Tibial nerve (tissue), 4 donors: ENCODE data around the gene TAF11L14. TPM values are rescaled to one million over a fixed set of nuclear protein-coding genes. Genes with fewer than 3 reads are reported as not detected.

ENCODE experiments used
- DNase-seq, 2 donors: peaks; one replicate each; pipeline ENCODE4 v3.0.0-alpha.2; 2019; ENCODE audit warnings: low spot score in 2 of 2
- H3K27ac ChIP-seq, 4 donors: fragments of 200-600 bp; sonication (generic) in 3 of 4; one replicate each; pipeline ENCODE4 v1.5.1; 2017 to 2019; ENCODE audit warnings: mild to moderate bottlenecking in 1 of 4
- H3K27me3 ChIP-seq, 2 donors: fragments of 200-600 bp; sonication (generic) in 1 of 2; one replicate each; pipeline versions ENCODE4 v1.5.1 to v1.6.0; 2017 to 2019
- H3K36me3 ChIP-seq, 3 donors: fragments of 200-600 bp; sonication (generic); one replicate each; pipeline ENCODE4 v1.5.1; 2018 to 2019
- H3K4me1 ChIP-seq, 4 donors: fragments of 200-600 bp; sonication (generic) in 3 of 4; one replicate each; pipeline ENCODE4 v1.5.1; 2017 to 2019
- H3K4me3 ChIP-seq, 4 donors: fragments of 200-600 bp; sonication (generic) in 3 of 4; one replicate each; pipeline ENCODE4 v1.5.1; 2017 to 2019; ENCODE audit warnings: mild to moderate bottlenecking in 1 of 4, moderate library complexity in 1 of 4
- H3K9me3 ChIP-seq, 4 donors: fragments of 200-600 bp; sonication (generic) in 3 of 4; one replicate each; pipeline ENCODE4 v1.5.1; 2017 to 2019
- EP300 ChIP-seq, 2 donors: sonication (generic); formaldehyde crosslinking; IDR thresholded peaks; one replicate each; pipeline ENCODE4 v1.6.1; 2017; ENCODE audit warnings: antibody characterized with exemption in 2 of 2, mild to moderate bottlenecking in 1 of 2
- POLR2A ChIP-seq, 2 donors: fragments of 450-650 bp; IDR thresholded peaks; one replicate each; pipeline ENCODE4 v1.6.1; 2017; ENCODE audit warnings: antibody characterized with exemption in 2 of 2, mild to moderate bottlenecking in 2 of 2, moderate library complexity in 2 of 2
- WGBS, 2 donors: methylation state at CpG; one replicate each; pipeline ENCODE4 v1.1.5; 2018; 5-methylcytosine and 5-hydroxymethylcytosine counted together
- small RNA-seq: library from RNA; depleted of rRNA; stranded (forward); fragments of <200 nt; gene quantifications from one replicate; pipeline ENCODE3, GENCODE V24; 2016
- total RNA-seq, 4 donors: library from RNA; depleted of rRNA; stranded (reverse); fragments of >200 nt; gene quantifications; one replicate each; pipeline ENCODE4 v1.1.0, GENCODE V29; 2016
- TF ChIP-seq, protein P1 (sequence below), 5 experiments: fragments of 200-600 bp in 3 of 5; fragments of 450-650 bp in 2 of 5; sonication (generic) in 3 of 5; IDR thresholded peaks; one replicate each; pipeline ENCODE4 v1.5.1; 2016 to 2019; ENCODE audit warnings: antibody characterized with exemption in 5 of 5, mild to moderate bottlenecking in 3 of 5, moderate library complexity in 2 of 5

TAF11L14 gene
- total RNA-seq, 4 donors from 2014 or later, result not detected

DNA sequence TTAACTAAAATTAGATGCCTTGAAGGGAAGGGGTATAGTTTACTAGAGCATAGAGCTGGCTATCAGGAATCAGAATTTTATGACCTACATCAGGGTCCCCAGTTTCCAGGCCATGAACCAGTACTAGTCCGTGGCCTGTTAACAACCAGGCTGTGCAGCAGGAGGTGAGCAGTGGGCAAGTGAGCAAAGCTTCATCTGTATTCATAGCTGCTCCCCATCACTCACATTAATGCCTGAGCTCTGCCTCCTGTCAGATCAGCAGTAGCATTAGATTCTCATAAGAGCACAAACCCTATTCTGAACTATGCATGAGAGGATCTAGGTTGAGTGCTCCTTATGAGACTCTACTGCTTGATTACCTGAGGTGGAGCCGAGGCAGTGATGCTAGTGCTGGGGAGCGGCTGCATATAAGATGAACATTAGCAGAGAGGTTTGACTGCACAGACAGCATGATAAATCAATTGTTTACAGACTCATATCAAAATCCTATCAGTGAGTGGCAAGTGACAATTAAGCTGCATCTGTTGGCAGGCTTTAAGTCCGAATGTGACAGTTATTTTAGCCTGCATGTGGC is 44.6 kb downstream of the TAF11L14 start:
- Histone ChIP-seq H3K27me3 (no peaks in the 10 kb centered on the region), H3K36me3 (no peaks in the 10 kb centered on the region), H3K9me3 (no peaks in the 10 kb centered on the region), H3K4me1 (no peaks in the 10 kb centered on the region), H3K4me3 (no peak overlapping the region), H3K27ac (no peak overlapping the region)
- no peak for DNase-seq
- WGBS, 2 donors, result 79 to 87% methylated on average over 4 of the region's 4 CpGs
- no peak for TF ChIP-seq EP300 (IDR thresholded peaks at IDR 0.05)
- no peak for TF ChIP-seq POLR2A (IDR thresholded peaks at IDR 0.05)
- TF ChIP-seq, protein P1, sequence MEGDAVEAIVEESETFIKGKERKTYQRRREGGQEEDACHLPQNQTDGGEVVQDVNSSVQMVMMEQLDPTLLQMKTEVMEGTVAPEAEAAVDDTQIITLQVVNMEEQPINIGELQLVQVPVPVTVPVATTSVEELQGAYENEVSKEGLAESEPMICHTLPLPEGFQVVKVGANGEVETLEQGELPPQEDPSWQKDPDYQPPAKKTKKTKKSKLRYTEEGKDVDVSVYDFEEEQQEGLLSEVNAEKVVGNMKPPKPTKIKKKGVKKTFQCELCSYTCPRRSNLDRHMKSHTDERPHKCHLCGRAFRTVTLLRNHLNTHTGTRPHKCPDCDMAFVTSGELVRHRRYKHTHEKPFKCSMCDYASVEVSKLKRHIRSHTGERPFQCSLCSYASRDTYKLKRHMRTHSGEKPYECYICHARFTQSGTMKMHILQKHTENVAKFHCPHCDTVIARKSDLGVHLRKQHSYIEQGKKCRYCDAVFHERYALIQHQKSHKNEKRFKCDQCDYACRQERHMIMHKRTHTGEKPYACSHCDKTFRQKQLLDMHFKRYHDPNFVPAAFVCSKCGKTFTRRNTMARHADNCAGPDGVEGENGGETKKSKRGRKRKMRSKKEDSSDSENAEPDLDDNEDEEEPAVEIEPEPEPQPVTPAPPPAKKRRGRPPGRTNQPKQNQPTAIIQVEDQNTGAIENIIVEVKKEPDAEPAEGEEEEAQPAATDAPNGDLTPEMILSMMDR (IDR thresholded peaks at IDR 0.05), result no peak

GRCh38 chr5:17679597-17680203 is 45.4 kb downstream of the TAF11L14 start:
- Histone ChIP-seq H3K4me1 (no peaks in the 10 kb centered on the region), H3K36me3 (no peaks in the 10 kb centered on the region), H3K27ac (no peak overlapping the region), H3K27me3 (no peaks in the 10 kb centered on the region), H3K4me3 (no peak overlapping the region), H3K9me3 (no peaks in the 10 kb centered on the region)
- no peak for TF ChIP-seq EP300 (IDR thresholded peaks at IDR 0.05)
- TF ChIP-seq POLR2A (IDR thresholded peaks at IDR 0.05), result no peak
- TF ChIP-seq, protein P1 (IDR thresholded peaks at IDR 0.05), result no peak
- WGBS, 2 donors, result 85 to 87% methylated on average over 8 of the region's 8 CpGs
- DNase-seq, result no peak

GRCh38 chr5:17680737-17681136 is 46.5 kb downstream of the TAF11L14 start:
- no peaks in the 10 kb centered on the region for H3K4me1 ChIP-seq
- no peak overlapping the region for H3K27ac ChIP-seq
- no peak for DNase-seq
- H3K27me3 ChIP-seq, result no peaks in the 10 kb centered on the region
- WGBS, 2 donors, result 88% methylated on average over 2 of the region's 2 CpGs
- H3K36me3 ChIP-seq, result no peaks in the 10 kb centered on the region
- H3K4me3 ChIP-seq, result no peak overlapping the region
- no peak for TF ChIP-seq POLR2A (IDR thresholded peaks at IDR 0.05)
- TF ChIP-seq EP300 (IDR thresholded peaks at IDR 0.05), result no peak
- TF ChIP-seq, protein P1 (IDR thresholded peaks at IDR 0.05), result no peak
- H3K9me3 ChIP-seq, result no peaks in the 10 kb centered on the region

Small RNAs within 50 kb of the gene (small RNA-seq; reads per million reads assigned to genes)
- gene AC233724.1 (not detected), gene AC233724.12 (not detected), gene AC233724.2 (not detected), gene AC233724.3 (not detected), gene AC233724.4 (not detected), gene AC233724.6 (not detected), gene AC233724.7 (not detected)

Other genes with a start within 250 kb of the TAF11L14 start
- gene TAF11L2, start 136.2 kb upstream of the TAF11L14 start, total RNA-seq, result not detected
- gene TAF11L3, start 116.1 kb upstream of the TAF11L14 start, total RNA-seq, result not detected
- gene TAF11L4, start 112.7 kb upstream of the TAF11L14 start, total RNA-seq, result not detected
- gene TAF11L5, start 109.2 kb upstream of the TAF11L14 start, total RNA-seq, result not detected
- gene TAF11L6, start 105.8 kb upstream of the TAF11L14 start, total RNA-seq, result not detected
- gene TAF11L7, start 48.7 kb upstream of the TAF11L14 start, total RNA-seq, result not detected
- gene TAF11L8, start 43.5 kb upstream of the TAF11L14 start, total RNA-seq, result not detected
- gene TAF11L9, start 40.1 kb upstream of the TAF11L14 start, total RNA-seq, result not detected
- not detected for gene TAF11L10, start 36.6 kb upstream of the TAF11L14 start, total RNA-seq
- not detected for gene TAF11L11, start 30.3 kb upstream of the TAF11L14 start, total RNA-seq
- gene TAF11L12, start 24.1 kb upstream of the TAF11L14 start, total RNA-seq, result not detected
- not detected for gene TAF11L13, start 2.4 kb upstream of the TAF11L14 start, total RNA-seq